22Rv1 (cell line): ENCODE data around the gene DUS4L.

ENCODE experiments used
- ZFX ChIP-seq: fragments of 450-650 bp; IDR thresholded peaks from 2 replicates; pipeline ENCODE4 v1.6.1; 2017; ENCODE audit warnings: antibody characterized with exemption, borderline replicate concordance
- TF ChIP-seq, protein P1 (sequence below): fragments of 450-650 bp; IDR thresholded peaks from 2 replicates; pipeline ENCODE4 v1.5.1; 2017; ENCODE audit warnings: mild to moderate bottlenecking

DNA sequence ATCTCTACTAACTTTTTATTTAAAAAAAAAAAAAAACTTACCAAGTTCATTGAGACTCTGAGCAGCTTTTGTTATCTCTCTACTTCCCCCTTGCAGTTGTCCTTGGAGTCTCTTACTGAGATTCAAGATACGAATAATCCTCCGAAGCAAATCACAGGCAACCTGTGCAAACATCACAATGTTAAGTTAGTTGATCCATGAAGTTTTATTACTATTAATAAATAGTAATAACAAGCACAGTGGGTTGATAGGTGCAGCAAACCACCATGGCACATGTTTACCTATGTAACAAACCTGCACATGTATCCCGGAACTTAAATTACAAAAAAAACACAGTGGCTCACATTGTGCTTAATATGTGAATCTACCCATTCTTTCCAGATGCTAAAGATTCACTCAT, 36.6 kb upstream of the DUS4L start:
- TF ChIP-seq, protein P1, sequence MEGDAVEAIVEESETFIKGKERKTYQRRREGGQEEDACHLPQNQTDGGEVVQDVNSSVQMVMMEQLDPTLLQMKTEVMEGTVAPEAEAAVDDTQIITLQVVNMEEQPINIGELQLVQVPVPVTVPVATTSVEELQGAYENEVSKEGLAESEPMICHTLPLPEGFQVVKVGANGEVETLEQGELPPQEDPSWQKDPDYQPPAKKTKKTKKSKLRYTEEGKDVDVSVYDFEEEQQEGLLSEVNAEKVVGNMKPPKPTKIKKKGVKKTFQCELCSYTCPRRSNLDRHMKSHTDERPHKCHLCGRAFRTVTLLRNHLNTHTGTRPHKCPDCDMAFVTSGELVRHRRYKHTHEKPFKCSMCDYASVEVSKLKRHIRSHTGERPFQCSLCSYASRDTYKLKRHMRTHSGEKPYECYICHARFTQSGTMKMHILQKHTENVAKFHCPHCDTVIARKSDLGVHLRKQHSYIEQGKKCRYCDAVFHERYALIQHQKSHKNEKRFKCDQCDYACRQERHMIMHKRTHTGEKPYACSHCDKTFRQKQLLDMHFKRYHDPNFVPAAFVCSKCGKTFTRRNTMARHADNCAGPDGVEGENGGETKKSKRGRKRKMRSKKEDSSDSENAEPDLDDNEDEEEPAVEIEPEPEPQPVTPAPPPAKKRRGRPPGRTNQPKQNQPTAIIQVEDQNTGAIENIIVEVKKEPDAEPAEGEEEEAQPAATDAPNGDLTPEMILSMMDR = no peak
- no peak for TF ChIP-seq ZFX
